Mononuclear cell (primary cell): ENCODE data around the gene KRTAP9-4. TPM values are rescaled to one million over a fixed set of nuclear protein-coding genes. Genes with fewer than 3 reads are reported as not detected.

Experiments
- H3K27me3 ChIP-seq: 2 replicates; pipeline ENCODE4 v1.6.0; 2011; ENCODE audit warnings: low read length, control low read depth; ENCODE audit not compliant: insufficient read depth
- H3K4me1 ChIP-seq: 2 replicates; pipeline ENCODE4 v1.5.1; 2011; ENCODE audit warnings: mild to moderate bottlenecking, low read length, control low read depth; ENCODE audit not compliant: insufficient read depth
- H3K4me3 ChIP-seq: 2 replicates; pipeline ENCODE4 v1.5.1; 2011; ENCODE audit warnings: mild to moderate bottlenecking, low read length, moderate library complexity
- H3K9me3 ChIP-seq: 2 replicates; pipeline ENCODE4 v1.5.1; 2011; ENCODE audit warnings: low read depth, mild to moderate bottlenecking, control low read depth, low read length
- total RNA-seq: library from RNA; depleted of rRNA; stranded (reverse); fragments of >200 nt; gene quantifications from one replicate; pipeline ENCODE4 v1.2.3, GENCODE V29; 2012

The KRTAP9-4 gene
- total RNA-seq, 1 donor, result not detected

GRCh38 chr17:41294016-41294415 lies 44.5 kb downstream of the KRTAP9-4 start:
- Histone ChIP-seq H3K9me3 (no peaks in the 10 kb centered on the region), H3K27me3 (no peaks in the 10 kb centered on the region), H3K4me3 (no peak overlapping the region), H3K4me1 (no peaks in the 10 kb centered on the region)

GRCh38 chr17:41296846-41297245 lies 47.4 kb downstream of the KRTAP9-4 start:
- no peaks in the 10 kb centered on the region for H3K27me3 ChIP-seq
- H3K9me3 ChIP-seq, result no peaks in the 10 kb centered on the region
- H3K4me1 ChIP-seq, result no peaks in the 10 kb centered on the region
- no peak overlapping the region for H3K4me3 ChIP-seq

GRCh38 chr17:41298458-41299135 lies 49.1 kb downstream of the KRTAP9-4 start:
- no peak overlapping the region for H3K4me3 ChIP-seq
- H3K4me1 ChIP-seq, result peaks cover 12% of the 10 kb centered on the region
- no peaks in the 10 kb centered on the region for H3K27me3 ChIP-seq
- H3K9me3 ChIP-seq, result no peaks in the 10 kb centered on the region

Other genes with a start within 250 kb of the KRTAP9-4 start
- gene KRTAP3-2, start 249.8 kb upstream of the KRTAP9-4 start, total RNA-seq, result not detected
- not detected for gene KRTAP3-1, start 240.6 kb upstream of the KRTAP9-4 start, total RNA-seq
- not detected for gene KRTAP1-5, start 222.5 kb upstream of the KRTAP9-4 start, total RNA-seq
- not detected for gene KRTAP1-4, start 219.5 kb upstream of the KRTAP9-4 start, total RNA-seq
- gene KRTAP1-3, start 214.8 kb upstream of the KRTAP9-4 start, total RNA-seq, result not detected
- gene KRTAP1-1, start 208.2 kb upstream of the KRTAP9-4 start, total RNA-seq, result not detected
- gene KRTAP2-1, start 202.4 kb upstream of the KRTAP9-4 start, total RNA-seq, result not detected
- not detected for gene KRTAP2-2, start 194.5 kb upstream of the KRTAP9-4 start, total RNA-seq
- not detected for gene KRTAP2-3, start 189.6 kb upstream of the KRTAP9-4 start, total RNA-seq
- not detected for gene KRTAP2-4, start 183.8 kb upstream of the KRTAP9-4 start, total RNA-seq
- gene KRTAP4-7, start 165.5 kb upstream of the KRTAP9-4 start, total RNA-seq, result not detected
- not detected for gene KRTAP4-8, start 151.5 kb upstream of the KRTAP9-4 start, total RNA-seq
- not detected for gene KRTAP4-16, start 147.5 kb upstream of the KRTAP9-4 start, total RNA-seq
- gene KRTAP4-9, start 144.3 kb upstream of the KRTAP9-4 start, total RNA-seq, result not detected
- gene KRTAP4-11, start 131.3 kb upstream of the KRTAP9-4 start, total RNA-seq, result not detected
- gene KRTAP4-12, start 125.5 kb upstream of the KRTAP9-4 start, total RNA-seq, result not detected
- gene KRTAP4-6, start 109.1 kb upstream of the KRTAP9-4 start, total RNA-seq, result not detected
- not detected for gene KRTAP4-5, start 99.9 kb upstream of the KRTAP9-4 start, total RNA-seq
- not detected for gene KRTAP4-4, start 88.9 kb upstream of the KRTAP9-4 start, total RNA-seq
- gene KRTAP4-3, start 81.5 kb upstream of the KRTAP9-4 start, total RNA-seq, result not detected
- not detected for gene KRTAP4-2, start 71.5 kb upstream of the KRTAP9-4 start, total RNA-seq
- not detected for gene KRTAP4-1, start 64.8 kb upstream of the KRTAP9-4 start, total RNA-seq
- not detected for gene KRTAP9-1, start 59.8 kb upstream of the KRTAP9-4 start, total RNA-seq
- gene KRTAP9-2, start 23.0 kb upstream of the KRTAP9-4 start, total RNA-seq, result not detected
- gene KRTAP9-3, start 17.2 kb upstream of the KRTAP9-4 start, total RNA-seq, result not detected
- not detected for gene KRTAP9-8, start 11.7 kb upstream of the KRTAP9-4 start, total RNA-seq
- gene KRTAP9-9, start 5.7 kb downstream of the KRTAP9-4 start, total RNA-seq, result not detected
- gene KRTAP9-6, start 15.7 kb downstream of the KRTAP9-4 start, total RNA-seq, result not detected
- gene KRTAP9-7, start 26.0 kb downstream of the KRTAP9-4 start, total RNA-seq, result not detected
- not detected for gene KRTAP29-1, start 53.2 kb downstream of the KRTAP9-4 start, total RNA-seq
- 0.21 TPM for gene KRTAP16-1, start 59.6 kb downstream of the KRTAP9-4 start, total RNA-seq
- not detected for gene KRTAP17-1, start 66.0 kb downstream of the KRTAP9-4 start, total RNA-seq
- not detected for gene KRT33A, start 101.1 kb downstream of the KRTAP9-4 start, total RNA-seq
- gene KRT33B, start 120.1 kb downstream of the KRTAP9-4 start, total RNA-seq, result not detected
- gene KRT34, start 132.6 kb downstream of the KRTAP9-4 start, total RNA-seq, result 0.10 TPM
- not detected for gene KRT31, start 147.9 kb downstream of the KRTAP9-4 start, total RNA-seq
- gene KRT37, start 174.9 kb downstream of the KRTAP9-4 start, total RNA-seq, result not detected
- not detected for gene KRT38, start 191.3 kb downstream of the KRTAP9-4 start, total RNA-seq
- gene KRT32, start 217.7 kb downstream of the KRTAP9-4 start, total RNA-seq, result not detected
- not detected for gene KRT35, start 231.5 kb downstream of the KRTAP9-4 start, total RNA-seq
- not detected for gene KRT36, start 240.2 kb downstream of the KRTAP9-4 start, total RNA-seq